Liver (tissue), 9 donors: ENCODE data around the gene CDH9. TPM values are rescaled to one million over a fixed set of nuclear protein-coding genes. Genes with fewer than 3 reads are reported as not detected.

ENCODE experiments used
- DNase-seq: peaks from one replicate; pipeline ENCODE4 v3.0.0-alpha.2; 2017; ENCODE audit warnings: low spot score
- H3K27ac ChIP-seq, 2 donors: one replicate each; pipeline ENCODE4 v1.7.0; 2013; ENCODE audit warnings: inconsistent platforms in 2 of 2, low read length in 2 of 2, control low read depth in 1 of 2, low read depth in 1 of 2, mild to moderate bottlenecking in 1 of 2
- H3K27me3 ChIP-seq, 4 donors: one replicate each; pipeline versions ENCODE4 v1.6.1 to v1.7.0; 2013; ENCODE audit warnings: low read length in 3 of 4, inconsistent platforms in 1 of 4, mild to moderate bottlenecking in 1 of 4, moderate library complexity in 1 of 4; ENCODE audit not compliant: control insufficient read depth in 4 of 4, insufficient read depth in 4 of 4
- H3K36me3 ChIP-seq, 4 donors: one replicate each; pipeline versions ENCODE4 v1.6.1 to v1.7.0; 2013; ENCODE audit warnings: low read length in 3 of 4, mild to moderate bottlenecking in 3 of 4, low read depth in 1 of 4, moderate library complexity in 1 of 4; ENCODE audit not compliant: control insufficient read depth in 4 of 4, insufficient read depth in 3 of 4
- H3K4me1 ChIP-seq, 4 donors: one replicate each; pipeline versions ENCODE4 v1.6.1 to v1.7.0; 2013; ENCODE audit warnings: low read length in 3 of 4, mild to moderate bottlenecking in 3 of 4, moderate library complexity in 1 of 4; ENCODE audit not compliant: control insufficient read depth in 4 of 4, insufficient read depth in 4 of 4
- H3K4me3 ChIP-seq, 3 donors: one replicate each; pipeline versions ENCODE4 v1.6.1 to v1.7.0; 2013; ENCODE audit warnings: low read length in 3 of 3, control low read depth in 1 of 3, low read depth in 1 of 3, mild to moderate bottlenecking in 1 of 3
- H3K9ac ChIP-seq, 2 donors: one replicate each; pipeline ENCODE4 v1.7.0; 2013; ENCODE audit warnings: low read length in 2 of 2, mild to moderate bottlenecking in 2 of 2, moderate library complexity in 2 of 2, control low read depth in 1 of 2, low read depth in 1 of 2
- H3K9me3 ChIP-seq, 4 donors: one replicate each; pipeline versions ENCODE4 v1.6.1 to v1.7.0; 2013; ENCODE audit warnings: low read length in 3 of 4; ENCODE audit not compliant: control insufficient read depth in 4 of 4
- EGR1 ChIP-seq, 2 donors: IDR thresholded peaks; 2 replicates each; pipeline ENCODE4 v1.6.1; 2016 to 2018; ENCODE audit warnings: antibody characterized with exemption in 2 of 2, low read depth in 2 of 2
- FOXA1 ChIP-seq: IDR thresholded peaks from 2 replicates; pipeline ENCODE4 v1.6.1; 2016; ENCODE audit warnings: antibody characterized with exemption
- FOXA2 ChIP-seq: IDR thresholded peaks from 2 replicates; pipeline ENCODE4 v1.6.1; 2016; ENCODE audit warnings: antibody characterized with exemption
- GABPA ChIP-seq, 2 donors: IDR thresholded peaks in 1 of 2; conservative IDR thresholded peaks in 1 of 2; 2 replicates each; pipeline ENCODE4 v1.6.1; 2016; ENCODE audit warnings: antibody characterized with exemption in 2 of 2, mild to moderate bottlenecking in 1 of 2, moderate library complexity in 1 of 2
- HNF4A ChIP-seq, 2 donors: conservative IDR thresholded peaks; 2 replicates each; pipeline ENCODE4 v1.6.1; 2016; ENCODE audit warnings: antibody characterized with exemption in 2 of 2, mild to moderate bottlenecking in 2 of 2
- HNF4G ChIP-seq: IDR thresholded peaks from 2 replicates; pipeline ENCODE4 v1.6.1; 2016; ENCODE audit warnings: antibody characterized with exemption
- JUND ChIP-seq, 2 donors: IDR thresholded peaks; 2 replicates each; pipeline ENCODE4 v1.6.1; 2016; ENCODE audit warnings: antibody characterized with exemption in 2 of 2
- NR2F2 ChIP-seq: IDR thresholded peaks from 2 replicates; pipeline ENCODE4 v1.6.1; 2016; ENCODE audit warnings: antibody characterized with exemption
- RAD21 ChIP-seq, 2 donors: IDR thresholded peaks; 2 replicates each; pipeline ENCODE4 v1.6.1; 2016; ENCODE audit warnings: antibody characterized with exemption in 2 of 2, mild to moderate bottlenecking in 2 of 2
- RXRA ChIP-seq, 2 donors: IDR thresholded peaks; 2 replicates each; pipeline ENCODE4 v1.6.1; 2017 to 2018; ENCODE audit warnings: antibody characterized with exemption in 2 of 2, mild to moderate bottlenecking in 1 of 2
- SP1 ChIP-seq: IDR thresholded peaks from 2 replicates; pipeline ENCODE4 v1.6.1; 2018; ENCODE audit warnings: antibody characterized with exemption, mild to moderate bottlenecking
- TAF1 ChIP-seq: conservative IDR thresholded peaks from 2 replicates; pipeline ENCODE4 v1.6.1; 2016; ENCODE audit warnings: antibody characterized with exemption, mild to moderate bottlenecking
- YY1 ChIP-seq: IDR thresholded peaks from 2 replicates; pipeline ENCODE4 v1.6.1; 2016; ENCODE audit warnings: antibody characterized with exemption, mild to moderate bottlenecking
- WGBS: extraction: QIAGEN DNeasy Blood & Tissue Kit; methylation state at CpG from one replicate; pipeline ENCODE4 v1.1.7; 2013; 5-methylcytosine and 5-hydroxymethylcytosine counted together
- polyA plus RNA-seq, 2 donors: library from polyadenylated mRNA; stranded (reverse) in 1 of 2; unstranded in 1 of 2; fragments of 200-250 nt in 1 of 2; fragments of >200 nt in 1 of 2; fragmentation: Nextera tagmentation in 1 of 2; extraction: Ambion mirVana in 1 of 2; gene quantifications; one replicate each; pipeline versions ENCODE4 v1.2.1 to v1.2.3, GENCODE V29; 2013 to 2015
- total RNA-seq, 2 donors: library from RNA; depleted of rRNA; stranded (reverse); fragments of >200 nt; gene quantifications; one replicate each; pipeline ENCODE4 v1.2.3, GENCODE V29; 2014
- TF ChIP-seq, protein P1 (sequence below): fragments of 150-350 bp; IDR thresholded peaks from 2 replicates; pipeline ENCODE4 v1.5.1; 2017; ENCODE audit warnings: improper control_type of control experiment, low read depth, low read length; ENCODE audit not compliant: missing input control
- TF ChIP-seq, protein P2 (sequence below): IDR thresholded peaks from 2 replicates; pipeline ENCODE4 v1.6.1; 2016; ENCODE audit warnings: antibody characterized with exemption
- TF ChIP-seq, protein P3 (sequence below): IDR thresholded peaks from 2 replicates; pipeline ENCODE4 v1.6.1; 2016; ENCODE audit warnings: antibody characterized with exemption
- TF ChIP-seq, protein P4 (sequence below): IDR thresholded peaks from 2 replicates; pipeline ENCODE4 v1.6.1; 2016; ENCODE audit warnings: antibody characterized with exemption
- TF ChIP-seq, protein P5 (sequence below): IDR thresholded peaks from 2 replicates; pipeline ENCODE4 v1.6.1; 2016; ENCODE audit warnings: antibody characterized with exemption, mild to moderate bottlenecking
- donor health status: healthy.
- donor health status: healthy.
- donor health status: healthy.
- donor health status: healthy.
- donor health status: healthy.

Gene CDH9
- total and polyA plus RNA-seq, 4 donors, result not detected

DNA sequence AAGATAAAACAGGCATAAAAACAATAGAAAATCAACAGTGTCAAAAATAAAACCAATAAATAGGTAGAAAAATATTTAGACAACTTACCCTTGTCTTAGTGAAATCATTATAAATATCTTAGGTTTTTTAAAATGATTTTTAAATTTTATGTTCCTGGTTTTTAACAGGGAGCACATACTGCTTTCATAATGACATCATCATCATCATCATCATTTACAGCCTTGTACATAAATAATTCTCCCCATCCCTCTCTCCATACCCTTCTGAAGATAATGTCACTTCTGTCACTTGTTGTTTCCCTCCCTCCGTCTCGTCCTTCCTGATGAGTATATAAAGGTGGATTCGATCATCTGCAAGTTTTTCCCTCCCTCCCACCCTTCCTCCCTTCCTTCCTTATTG is 56.6 kb downstream of the CDH9 start:
- Histone ChIP-seq H3K27me3 (no peaks in the 10 kb centered on the region), H3K4me3 (no peak overlapping the region), H3K27ac (no peak overlapping the region), H3K9me3 (no peaks in the 10 kb centered on the region), H3K36me3 (no peaks in the 10 kb centered on the region), H3K9ac (no peak overlapping the region), H3K4me1 (no peaks in the 10 kb centered on the region)
- TF ChIP-seq RXRA (IDR thresholded peaks at IDR 0.05) (no peak), EGR1 (IDR thresholded peaks at IDR 0.05; ENCODE audit: low read depth in 2 of 2) (no peak), FOXA2 (no peak), RAD21 (IDR thresholded peaks at IDR 0.05) (no peak), FOXA1 (no peak), YY1 (no peak), SP1 (no peak), HNF4G (no peak), NR2F2 (no peak), JUND (IDR thresholded peaks at IDR 0.05) (no peak), TAF1 (no peak), HNF4A (conservative IDR thresholded peaks at IDR 0.05) (no peak), GABPA (IDR thresholded peaks at IDR 0.05 in 1 of 2, conservative IDR thresholded peaks at IDR 0.05 in 1 of 2) (no peak)
- TF ChIP-seq, protein P1, sequence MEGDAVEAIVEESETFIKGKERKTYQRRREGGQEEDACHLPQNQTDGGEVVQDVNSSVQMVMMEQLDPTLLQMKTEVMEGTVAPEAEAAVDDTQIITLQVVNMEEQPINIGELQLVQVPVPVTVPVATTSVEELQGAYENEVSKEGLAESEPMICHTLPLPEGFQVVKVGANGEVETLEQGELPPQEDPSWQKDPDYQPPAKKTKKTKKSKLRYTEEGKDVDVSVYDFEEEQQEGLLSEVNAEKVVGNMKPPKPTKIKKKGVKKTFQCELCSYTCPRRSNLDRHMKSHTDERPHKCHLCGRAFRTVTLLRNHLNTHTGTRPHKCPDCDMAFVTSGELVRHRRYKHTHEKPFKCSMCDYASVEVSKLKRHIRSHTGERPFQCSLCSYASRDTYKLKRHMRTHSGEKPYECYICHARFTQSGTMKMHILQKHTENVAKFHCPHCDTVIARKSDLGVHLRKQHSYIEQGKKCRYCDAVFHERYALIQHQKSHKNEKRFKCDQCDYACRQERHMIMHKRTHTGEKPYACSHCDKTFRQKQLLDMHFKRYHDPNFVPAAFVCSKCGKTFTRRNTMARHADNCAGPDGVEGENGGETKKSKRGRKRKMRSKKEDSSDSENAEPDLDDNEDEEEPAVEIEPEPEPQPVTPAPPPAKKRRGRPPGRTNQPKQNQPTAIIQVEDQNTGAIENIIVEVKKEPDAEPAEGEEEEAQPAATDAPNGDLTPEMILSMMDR, result no peak
- TF ChIP-seq, protein P2, sequence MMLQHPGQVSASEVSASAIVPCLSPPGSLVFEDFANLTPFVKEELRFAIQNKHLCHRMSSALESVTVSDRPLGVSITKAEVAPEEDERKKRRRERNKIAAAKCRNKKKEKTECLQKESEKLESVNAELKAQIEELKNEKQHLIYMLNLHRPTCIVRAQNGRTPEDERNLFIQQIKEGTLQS, result no peak
- TF ChIP-seq, protein P3, sequence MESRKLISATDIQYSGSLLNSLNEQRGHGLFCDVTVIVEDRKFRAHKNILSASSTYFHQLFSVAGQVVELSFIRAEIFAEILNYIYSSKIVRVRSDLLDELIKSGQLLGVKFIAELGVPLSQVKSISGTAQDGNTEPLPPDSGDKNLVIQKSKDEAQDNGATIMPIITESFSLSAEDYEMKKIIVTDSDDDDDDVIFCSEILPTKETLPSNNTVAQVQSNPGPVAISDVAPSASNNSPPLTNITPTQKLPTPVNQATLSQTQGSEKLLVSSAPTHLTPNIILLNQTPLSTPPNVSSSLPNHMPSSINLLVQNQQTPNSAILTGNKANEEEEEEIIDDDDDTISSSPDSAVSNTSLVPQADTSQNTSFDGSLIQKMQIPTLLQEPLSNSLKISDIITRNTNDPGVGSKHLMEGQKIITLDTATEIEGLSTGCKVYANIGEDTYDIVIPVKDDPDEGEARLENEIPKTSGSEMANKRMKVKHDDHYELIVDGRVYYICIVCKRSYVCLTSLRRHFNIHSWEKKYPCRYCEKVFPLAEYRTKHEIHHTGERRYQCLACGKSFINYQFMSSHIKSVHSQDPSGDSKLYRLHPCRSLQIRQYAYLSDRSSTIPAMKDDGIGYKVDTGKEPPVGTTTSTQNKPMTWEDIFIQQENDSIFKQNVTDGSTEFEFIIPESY, result no peak
- TF ChIP-seq, protein P4, sequence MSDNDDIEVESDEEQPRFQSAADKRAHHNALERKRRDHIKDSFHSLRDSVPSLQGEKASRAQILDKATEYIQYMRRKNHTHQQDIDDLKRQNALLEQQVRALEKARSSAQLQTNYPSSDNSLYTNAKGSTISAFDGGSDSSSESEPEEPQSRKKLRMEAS, result no peak
- TF ChIP-seq, protein P5, sequence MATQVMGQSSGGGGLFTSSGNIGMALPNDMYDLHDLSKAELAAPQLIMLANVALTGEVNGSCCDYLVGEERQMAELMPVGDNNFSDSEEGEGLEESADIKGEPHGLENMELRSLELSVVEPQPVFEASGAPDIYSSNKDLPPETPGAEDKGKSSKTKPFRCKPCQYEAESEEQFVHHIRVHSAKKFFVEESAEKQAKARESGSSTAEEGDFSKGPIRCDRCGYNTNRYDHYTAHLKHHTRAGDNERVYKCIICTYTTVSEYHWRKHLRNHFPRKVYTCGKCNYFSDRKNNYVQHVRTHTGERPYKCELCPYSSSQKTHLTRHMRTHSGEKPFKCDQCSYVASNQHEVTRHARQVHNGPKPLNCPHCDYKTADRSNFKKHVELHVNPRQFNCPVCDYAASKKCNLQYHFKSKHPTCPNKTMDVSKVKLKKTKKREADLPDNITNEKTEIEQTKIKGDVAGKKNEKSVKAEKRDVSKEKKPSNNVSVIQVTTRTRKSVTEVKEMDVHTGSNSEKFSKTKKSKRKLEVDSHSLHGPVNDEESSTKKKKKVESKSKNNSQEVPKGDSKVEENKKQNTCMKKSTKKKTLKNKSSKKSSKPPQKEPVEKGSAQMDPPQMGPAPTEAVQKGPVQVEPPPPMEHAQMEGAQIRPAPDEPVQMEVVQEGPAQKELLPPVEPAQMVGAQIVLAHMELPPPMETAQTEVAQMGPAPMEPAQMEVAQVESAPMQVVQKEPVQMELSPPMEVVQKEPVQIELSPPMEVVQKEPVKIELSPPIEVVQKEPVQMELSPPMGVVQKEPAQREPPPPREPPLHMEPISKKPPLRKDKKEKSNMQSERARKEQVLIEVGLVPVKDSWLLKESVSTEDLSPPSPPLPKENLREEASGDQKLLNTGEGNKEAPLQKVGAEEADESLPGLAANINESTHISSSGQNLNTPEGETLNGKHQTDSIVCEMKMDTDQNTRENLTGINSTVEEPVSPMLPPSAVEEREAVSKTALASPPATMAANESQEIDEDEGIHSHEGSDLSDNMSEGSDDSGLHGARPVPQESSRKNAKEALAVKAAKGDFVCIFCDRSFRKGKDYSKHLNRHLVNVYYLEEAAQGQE, result no peak
- 69% methylated on average over 3 of the region's 3 CpGs for WGBS
- no peak for DNase-seq
